ENCODE data around the gene PATJ.
"Not testable (repeated sequence)": the region's sequence is repeated elsewhere in the genome, so short reads cannot be mapped to it uniquely, and the experiment has no call there.

The PATJ gene

DNA sequence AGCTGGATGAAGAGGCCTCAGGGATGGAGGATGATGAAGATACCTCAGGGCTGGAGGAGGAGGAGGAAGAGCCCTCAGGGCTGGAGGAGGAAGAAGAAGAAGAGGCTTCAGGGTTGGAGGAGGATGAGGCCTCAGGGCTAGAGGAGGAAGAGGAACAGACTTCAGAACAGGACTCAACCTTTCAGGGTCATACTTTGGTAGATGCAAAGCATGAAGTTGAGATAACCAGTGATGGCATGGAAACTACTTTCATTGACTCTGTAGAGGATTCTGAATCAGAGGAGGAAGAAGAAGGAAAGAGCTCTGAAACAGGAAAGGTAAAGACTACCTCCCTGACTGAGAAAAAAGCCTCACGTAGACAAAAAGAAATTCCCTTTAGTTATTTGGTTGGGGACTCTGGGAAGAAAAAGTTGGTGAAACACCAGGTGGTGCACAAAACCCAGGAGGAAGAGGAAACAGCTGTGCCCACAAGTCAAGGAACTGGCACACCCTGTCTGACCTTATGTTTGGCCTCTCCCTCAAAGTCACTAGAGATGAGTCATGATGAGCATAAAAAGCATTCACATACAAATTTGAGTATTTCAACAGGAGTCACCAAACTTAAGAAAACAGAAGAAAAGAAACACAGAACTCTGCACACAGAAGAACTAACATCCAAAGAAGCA is 467.8 kb downstream of the PATJ start:
- peak in 1 of 42 donors; percentile 3 for DNase-seq
- intact Hi-C loops (cut with DNase I) = no loop called here

DNA sequence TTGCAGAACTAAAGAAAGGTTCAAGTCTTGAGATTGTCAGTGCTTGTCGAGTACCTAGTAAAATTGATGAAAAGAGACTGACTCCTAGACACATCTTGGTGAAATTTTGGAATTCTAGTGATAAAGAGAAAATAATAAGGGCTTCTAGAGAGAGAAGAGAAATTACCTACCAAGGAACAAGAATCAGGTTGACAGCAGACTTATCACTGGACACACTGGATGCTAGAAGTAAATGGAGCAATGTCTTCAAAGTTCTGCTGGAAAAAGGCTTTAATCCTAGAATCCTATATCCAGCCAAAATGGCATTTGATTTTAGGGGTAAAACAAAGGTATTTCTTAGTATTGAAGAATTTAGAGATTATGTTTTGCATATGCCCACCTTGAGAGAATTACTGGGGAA is 468.7 kb downstream of the PATJ start:
- intact Hi-C loops (cut with DNase I) = no loop called here

DNA sequence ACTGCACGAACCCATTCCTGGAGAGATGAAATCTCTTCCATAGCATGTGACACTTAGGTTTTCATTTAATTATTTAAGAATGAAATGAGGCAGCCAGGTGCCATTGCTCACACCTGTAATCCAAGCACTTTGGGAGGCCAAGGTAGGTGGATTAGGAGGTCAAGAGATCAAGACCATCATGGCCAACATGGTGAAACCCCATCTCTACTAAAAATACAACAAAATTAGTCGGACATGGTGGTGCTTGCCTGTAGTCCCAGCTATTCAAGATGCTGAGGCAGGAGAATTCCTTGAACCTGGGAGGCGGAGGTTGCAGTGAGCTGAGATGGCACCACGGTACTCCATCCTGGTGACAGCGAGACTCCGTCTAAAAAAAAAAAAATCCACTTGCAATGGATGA is 470.1 kb downstream of the PATJ start:
- intact Hi-C loops (cut with DNase I) = no loop called here

More for the DNA sequence above, 468.7 kb downstream of the PATJ start:
- no peak for DNase-seq

DNA sequence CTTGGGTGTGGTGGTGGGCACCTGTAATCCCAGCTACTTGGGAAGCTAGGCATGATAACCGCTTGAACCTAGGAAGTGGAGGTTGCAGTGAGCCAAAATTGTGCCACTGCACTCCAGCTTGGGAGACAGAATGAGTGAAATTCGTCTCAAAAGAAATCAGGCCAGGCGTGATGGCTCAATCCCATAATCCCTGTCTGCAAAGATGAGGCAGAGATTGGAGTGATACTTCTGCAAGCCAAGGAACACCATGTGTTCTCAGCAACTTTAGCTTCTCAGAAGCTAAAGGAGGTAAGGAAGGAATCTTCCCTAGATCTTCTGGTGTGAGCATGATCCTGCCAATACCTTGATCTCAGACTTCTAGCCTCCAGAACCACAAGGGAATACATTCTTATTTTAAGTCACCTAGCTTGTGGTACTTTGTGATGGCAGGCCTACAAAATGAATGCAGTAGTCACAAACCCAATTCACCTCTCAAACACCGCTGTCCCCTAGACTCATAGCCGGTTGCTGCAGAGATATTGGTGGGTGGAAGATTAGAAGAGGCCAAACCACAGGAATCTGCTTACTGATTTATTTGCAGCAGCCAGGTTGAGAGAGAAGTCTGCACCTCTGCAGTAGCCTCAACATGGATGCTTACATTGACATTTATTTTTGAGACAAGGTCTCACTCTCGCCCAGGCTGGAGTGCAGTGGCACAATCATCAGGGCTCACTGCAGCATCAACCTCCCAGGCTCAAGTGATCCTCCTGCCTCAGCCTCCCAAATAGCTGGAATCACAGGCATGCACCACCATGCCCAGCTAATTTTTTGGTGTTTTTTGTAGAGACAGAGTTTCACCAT is 471.0 kb downstream of the PATJ start:
- no peak for DNase-seq

More for the DNA sequence above, 470.1 kb downstream of the PATJ start:
- DNase-seq = no peak

DNA sequence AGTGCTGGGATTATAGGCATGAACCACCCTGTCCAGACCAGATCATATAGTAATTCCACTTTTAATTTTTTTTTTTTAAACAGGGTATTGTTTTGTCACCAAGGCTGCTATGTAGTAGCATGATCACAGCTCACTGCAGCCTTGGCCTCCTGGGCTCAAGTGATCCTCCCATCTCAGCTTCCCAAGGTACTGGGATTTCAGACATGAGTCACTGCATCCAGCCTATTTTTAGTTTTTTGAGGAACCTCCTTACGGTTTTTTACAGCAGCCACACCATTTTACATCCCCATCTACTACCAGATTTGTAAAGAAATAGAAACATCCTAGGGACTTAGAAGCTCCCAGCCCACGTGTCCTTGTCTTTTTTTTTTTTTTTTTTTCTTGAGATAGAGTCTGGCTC is 476.3 kb downstream of the PATJ start:
- DNase-seq = no peak
- intact Hi-C loops (cut with DNase I) = no loop called here

More for the DNA sequence above, 471.0 kb downstream of the PATJ start:
- intact Hi-C loops (cut with DNase I) = no loop called here

DNA sequence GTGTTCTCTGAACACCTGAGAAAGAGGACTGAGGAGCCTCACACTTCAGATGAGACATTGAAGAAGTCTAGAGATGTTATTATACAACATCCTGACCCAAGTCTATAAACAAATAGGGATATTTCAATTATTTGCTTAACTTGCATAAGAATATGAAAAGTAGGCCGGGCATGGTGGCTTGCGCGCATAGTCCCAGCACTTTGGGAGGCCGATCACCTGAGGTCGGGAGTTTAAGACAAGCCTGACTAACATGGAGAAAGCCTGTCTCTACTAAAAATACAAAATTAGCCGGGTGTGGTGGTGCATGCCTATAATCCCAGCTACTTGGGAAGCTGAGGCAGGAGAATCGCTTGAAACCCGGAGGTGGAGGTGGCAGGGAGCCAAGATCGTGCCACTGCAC is 478.2 kb downstream of the PATJ start:
- peak in 1 of 42 donors; percentile 18 for DNase-seq
- intact Hi-C loops (cut with DNase I) = not testable (repeated sequence)

DNA sequence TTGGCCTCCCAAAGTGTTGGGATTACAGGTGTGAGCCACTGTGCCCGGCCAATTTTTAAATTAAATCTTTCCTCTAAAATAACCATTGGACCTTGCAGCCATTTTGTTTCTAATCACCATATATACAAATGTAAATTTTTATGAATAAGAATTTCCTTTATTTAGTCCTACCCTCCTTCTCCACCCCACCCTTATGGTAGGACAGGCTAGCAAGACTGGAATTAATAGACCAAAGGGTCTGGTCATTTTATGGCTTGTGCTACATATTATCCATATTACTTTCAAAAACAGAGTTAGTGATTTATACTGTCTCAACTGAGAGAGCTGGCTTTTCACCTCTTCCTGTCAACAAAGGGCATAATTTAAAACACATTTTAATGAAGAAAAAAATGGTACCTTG is 478.9 kb downstream of the PATJ start:
- DNase-seq = no peak
- intact Hi-C loops (cut with DNase I) = no loop called here

DNA sequence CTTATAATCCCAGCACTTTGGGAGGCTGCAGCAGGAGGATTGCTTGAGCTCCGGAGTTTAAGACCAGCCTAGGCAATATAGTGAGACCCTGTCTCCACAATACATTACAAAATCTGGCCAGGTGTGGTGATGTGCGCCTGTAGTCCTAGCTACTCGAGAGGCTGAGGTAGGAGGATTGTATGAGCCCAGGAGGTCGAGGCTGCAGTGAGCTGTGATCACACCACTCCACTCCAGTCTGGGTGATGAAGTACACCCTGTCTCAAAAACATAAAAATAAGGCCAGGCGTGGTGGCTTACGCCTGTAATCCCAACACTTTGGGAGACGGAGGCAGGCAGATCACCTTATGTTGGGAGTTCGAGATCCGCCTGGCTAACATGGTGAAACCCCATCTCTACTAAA is 480.0 kb downstream of the PATJ start:
- intact Hi-C loops (cut with DNase I) = no loop called here
- no peak for DNase-seq

DNA sequence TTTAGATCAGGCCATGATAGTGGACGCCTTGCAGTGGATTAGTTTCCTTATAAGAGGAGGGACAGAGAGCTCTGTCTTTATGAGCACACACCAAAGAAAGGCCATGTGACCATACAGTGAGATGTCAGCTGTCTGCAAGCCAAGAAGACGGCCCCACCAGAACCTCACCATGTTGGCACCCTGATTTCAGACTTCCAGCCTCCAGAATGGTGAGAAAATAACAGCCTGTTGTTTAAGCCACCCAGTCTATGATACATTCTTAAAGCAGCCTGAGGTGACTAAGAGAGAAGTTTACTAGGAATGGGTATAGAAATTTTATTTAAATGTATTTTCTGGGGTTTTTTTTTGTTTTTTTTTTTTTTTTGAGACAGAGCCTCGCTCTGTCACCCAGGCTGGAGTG is 481.9 kb downstream of the PATJ start:
- peak in 1 of 42 donors; percentile 6 for DNase-seq
- intact Hi-C loops (cut with DNase I) = no loop called here

DNA sequence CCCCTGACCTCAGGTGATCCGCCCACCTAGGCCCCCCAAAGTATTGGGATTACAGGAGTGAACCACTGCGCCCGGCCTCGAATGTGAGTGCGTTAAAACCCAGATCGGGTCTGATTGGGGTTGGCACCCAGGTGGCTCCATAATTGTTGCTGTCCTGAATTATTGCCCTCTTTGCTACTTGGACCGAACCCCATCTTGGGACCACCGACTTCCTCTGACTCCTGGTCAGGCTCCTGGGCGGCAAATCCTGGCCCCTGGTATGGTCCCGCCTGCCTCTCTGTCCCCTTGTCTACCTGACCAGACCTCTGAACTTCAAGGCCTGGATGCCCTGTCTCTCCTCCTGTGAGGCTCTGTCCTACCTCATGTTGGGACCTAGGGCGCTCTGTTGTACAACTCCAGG is 485.2 kb downstream of the PATJ start:
- intact Hi-C loops (cut with DNase I) = no loop called here
- DNase-seq = no peak

Measured in head of caudate nucleus (tissue), 42 donors.